Erythroblast (primary cell): ENCODE results near the gene KLF13.

Experiments used
- GATA1 ChIP-seq: IDR thresholded peaks from 2 replicates; pipeline ENCODE4 v1.6.1; 2011; ENCODE audit warnings: low read depth, mild to moderate bottlenecking, control low read depth, low read length, moderate library complexity
- POLR2A ChIP-seq: IDR thresholded peaks from 2 replicates; pipeline ENCODE4 v1.6.1; 2011; ENCODE audit warnings: mild to moderate bottlenecking, low read length

GRCh38 chr15:31300981-31301672 lies 25.5 kb upstream of the KLF13 start:
- no peak for TF ChIP-seq POLR2A
- no peak for TF ChIP-seq GATA1
